Smooth muscle cell (in vitro differentiated cells): ENCODE results near the gene PRKCH. TPM values are rescaled to one million over a fixed set of nuclear protein-coding genes. Genes with fewer than 3 reads are reported as not detected.

Experiments
- DNase-seq: peaks from one replicate; lab custom pipeline; 2025; ENCODE audit not compliant: unreplicated experiment; lab: John Stamatoyannopoulos, UW
- H2AFZ ChIP-seq: fragments of 200-600 bp; sonication (generic); 2 replicates; pipeline ENCODE4 v1.6.0; 2016; ENCODE audit warnings: antibody characterized with exemption, low read depth, mild to moderate bottlenecking
- H3F3A ChIP-seq: fragments of 200-600 bp; sonication (generic); 2 replicates; pipeline ENCODE4 v1.6.0; 2017; ENCODE audit warnings: antibody characterized with exemption, low read depth
- H3K27ac ChIP-seq: fragments of 200-600 bp; sonication (generic); 2 replicates; pipeline ENCODE4 v1.5.1; 2016; ENCODE audit warnings: low read depth, mild to moderate bottlenecking
- H3K27me3 ChIP-seq: fragments of 200-600 bp; sonication (generic); 2 replicates; pipeline ENCODE4 v1.6.1; 2016; ENCODE audit warnings: low read depth, mild to moderate bottlenecking
- H3K36me3 ChIP-seq: fragments of 200-600 bp; sonication (generic); 2 replicates; pipeline ENCODE4 v1.5.1; 2016; ENCODE audit warnings: low read depth
- H3K4me1 ChIP-seq: fragments of 200-600 bp; sonication (generic); 2 replicates; pipeline ENCODE4 v1.5.1; 2016; ENCODE audit warnings: low read depth
- H3K4me2 ChIP-seq: fragments of 200-600 bp; sonication (generic); 2 replicates; pipeline ENCODE4 v1.6.0; 2016; ENCODE audit warnings: mild to moderate bottlenecking
- H3K4me3 ChIP-seq: fragments of 200-600 bp; sonication (generic); 2 replicates; pipeline ENCODE4 v1.5.1; 2016; ENCODE audit warnings: mild to moderate bottlenecking
- H3K79me2 ChIP-seq: fragments of 200-600 bp; sonication (generic); 2 replicates; pipeline ENCODE4 v1.6.0; 2016; ENCODE audit warnings: low read depth, mild to moderate bottlenecking
- H3K9ac ChIP-seq: fragments of 200-600 bp; sonication (generic); 2 replicates; pipeline ENCODE4 v1.6.0; 2016; ENCODE audit warnings: low read depth
- H3K9me3 ChIP-seq: fragments of 200-600 bp; sonication (generic); replicated peaks from 2 replicates; pipeline ENCODE4 v1.5.1; 2016; ENCODE audit warnings: low read depth
- H4K20me1 ChIP-seq: fragments of 200-600 bp; sonication (generic); 2 replicates; pipeline ENCODE4 v1.6.0; 2016; ENCODE audit warnings: low read depth
- CTCF ChIP-seq: fragments of 200-600 bp; sonication (generic); IDR thresholded peaks from 2 replicates; pipeline ENCODE4 v1.5.1; 2017; ENCODE audit warnings: borderline replicate concordance, mild to moderate bottlenecking, antibody characterized with exemption; ENCODE audit not compliant: insufficient read depth, poor library complexity, severe bottlenecking
- WGBS: methylation state at CpG from one replicate; pipeline ENCODE4 v1.1.7; 2016; ENCODE audit warnings: low lambda C conversion rate; 5-methylcytosine and 5-hydroxymethylcytosine counted together
- polyA plus RNA-seq: library from polyadenylated mRNA; unstranded; fragments of >200 nt; fragmentation: Nextera tagmentation; extraction: Ambion mirVana; gene quantifications from 2 replicates; pipeline ENCODE4 v1.2.1, GENCODE V29; 2016
- total RNA-seq: library from RNA; depleted of rRNA; stranded (reverse); fragments of >200 nt; gene quantifications from 2 replicates; pipeline ENCODE4 v1.2.3, GENCODE V29; 2014

Gene PRKCH
- total and polyA plus RNA-seq, 2 experiments from 2014 or later = 1.5 to 7.6 TPM

GRCh38 chr14:61587081-61587713 is 265.8 kb downstream of the PRKCH start:
- H3K4me2 ChIP-seq = no peak overlapping the region
- H3K9ac ChIP-seq = no peak overlapping the region

GRCh38 chr14:61588419-61588901 is 267.1 kb downstream of the PRKCH start:
- DNase-seq = no peak
- Histone ChIP-seq H2AFZ (peak overlapping the region; percentile 42), H3K9me3 (no peaks in the 10 kb centered on the region), H3K4me1 (peaks cover 26% of the 10 kb centered on the region), H4K20me1 (no peaks in the 10 kb centered on the region), H3K27me3 (no peaks in the 10 kb centered on the region), H3K27ac (peak overlapping the region; percentile 14), H3K36me3 (no peaks in the 10 kb centered on the region), H3F3A (peaks cover 13% of the 10 kb centered on the region), H3K9ac (no peak overlapping the region), H3K4me3 (no peak overlapping the region), H3K79me2 (no peaks in the 10 kb centered on the region), H3K4me2 (no peak overlapping the region)
- WGBS = 75% methylated on average over 6 of the region's 6 CpGs
- no peak for TF ChIP-seq CTCF

More at GRCh38 chr14:61587081-61587713, 265.8 kb downstream of the PRKCH start:
- H3K4me1 ChIP-seq = peaks cover 26% of the 10 kb centered on the region
- peak overlapping the region; percentile 39 for H2AFZ ChIP-seq
- no peaks in the 10 kb centered on the region for H3K27me3 ChIP-seq
- 92% methylated on average over 5 of the region's 5 CpGs for WGBS
- peak overlapping the region; percentile 92 for H3K27ac ChIP-seq
- no peak for DNase-seq
- no peaks in the 10 kb centered on the region for H3K9me3 ChIP-seq
- peaks cover 16% of the 10 kb centered on the region for H3F3A ChIP-seq
- H4K20me1 ChIP-seq = no peaks in the 10 kb centered on the region
- no peak overlapping the region for H3K4me3 ChIP-seq
- no peaks in the 10 kb centered on the region for H3K36me3 ChIP-seq
- no peaks in the 10 kb centered on the region for H3K79me2 ChIP-seq
- no peak for TF ChIP-seq CTCF

GRCh38 chr14:61589691-61590581 is 268.6 kb downstream of the PRKCH start:
- 74% methylated on average over 12 of the region's 12 CpGs for WGBS
- peaks cover 20% of the 10 kb centered on the region for H3K4me1 ChIP-seq

More at GRCh38 chr14:61589691-61590581, 268.6 kb downstream of the PRKCH start:
- H3K27ac ChIP-seq = no peak overlapping the region
- no peaks in the 10 kb centered on the region for H3K9me3 ChIP-seq
- H2AFZ ChIP-seq = no peak overlapping the region
- no peak overlapping the region for H3K4me3 ChIP-seq
- no peak for DNase-seq
- H3K79me2 ChIP-seq = no peaks in the 10 kb centered on the region
- no peaks in the 10 kb centered on the region for H4K20me1 ChIP-seq
- no peak overlapping the region for H3K9ac ChIP-seq
- H3K36me3 ChIP-seq = no peaks in the 10 kb centered on the region
- peaks cover 10% of the 10 kb centered on the region for H3F3A ChIP-seq
- H3K27me3 ChIP-seq = no peaks in the 10 kb centered on the region
- no peak overlapping the region for H3K4me2 ChIP-seq
- no peak for TF ChIP-seq CTCF
